ENCODE data around the gene CENPO.

CENPO gene

GRCh38 chr2:24839729-24840128, 46.5 kb downstream of the CENPO start:
- DNase-seq, result no peak

- DNase-seq, result no peak
These were observed 47.1 kb downstream of the CENPO start for GRCh38 chr2:24840164-24840869.

GRCh38 chr2:24840962-24841945, 48.0 kb downstream of the CENPO start:
- DNase-seq, result no peak

GRCh38 chr2:24842081-24843050, 49.1 kb downstream of the CENPO start:
- no peak for DNase-seq

- DNase-seq, result no peak
These were observed 50.2 kb downstream of the CENPO start for GRCh38 chr2:24843330-24843860.

DNA sequence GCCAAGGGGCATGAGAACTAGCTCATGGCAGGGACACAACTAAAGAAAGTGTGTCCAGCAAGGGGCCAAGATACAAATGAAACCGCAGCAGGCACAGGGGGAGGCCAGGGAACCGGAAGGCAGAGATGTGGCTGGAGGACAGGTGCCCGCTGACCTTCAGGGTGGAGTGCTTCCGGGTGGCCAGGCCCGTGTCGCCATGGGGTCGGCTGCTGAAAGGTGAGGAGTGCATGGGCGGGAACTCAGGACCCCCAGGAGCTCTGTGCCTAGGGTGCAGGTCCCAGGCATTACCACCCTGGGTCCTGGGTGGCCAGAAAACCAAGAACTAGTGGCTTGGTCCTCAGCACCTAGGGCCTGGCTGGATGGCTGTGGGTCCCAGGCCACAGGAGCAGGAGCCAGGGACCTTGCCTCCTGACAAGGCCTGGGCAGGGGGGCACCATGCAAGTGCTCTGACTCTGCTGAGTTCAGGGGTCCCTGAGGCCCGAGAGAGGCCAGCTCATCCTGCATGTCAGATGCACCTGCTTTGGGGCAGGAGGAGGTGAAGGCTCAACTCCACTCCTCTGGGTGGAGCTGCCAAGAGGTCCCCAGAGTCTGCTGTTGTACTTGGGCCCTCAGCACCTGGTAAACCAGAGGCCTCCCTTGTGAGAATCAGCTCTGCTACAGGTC, 50.9 kb downstream of the CENPO start:
- no peak for DNase-seq

DNA sequence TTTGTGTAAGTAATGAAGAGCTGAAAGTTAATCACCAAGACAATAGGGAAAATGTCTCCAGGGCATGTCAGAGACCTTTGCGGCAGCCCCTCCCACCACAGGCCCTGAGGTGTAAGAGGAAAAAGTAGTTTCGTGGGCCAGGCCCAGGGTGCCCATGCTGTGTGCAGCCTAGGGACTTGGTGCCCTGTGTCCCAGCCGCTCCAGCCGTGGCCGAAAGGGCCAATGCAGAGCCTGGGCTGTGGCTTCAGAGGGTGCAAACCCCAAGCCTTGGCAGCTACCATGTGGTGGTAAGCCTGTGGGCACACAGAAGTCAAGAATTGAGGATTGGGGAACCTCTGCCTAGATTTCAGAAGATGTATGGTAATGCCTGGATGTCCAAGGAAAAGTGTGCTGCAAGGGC, 52.5 kb downstream of the CENPO start:
- DNase-seq, result no peak

DNA sequence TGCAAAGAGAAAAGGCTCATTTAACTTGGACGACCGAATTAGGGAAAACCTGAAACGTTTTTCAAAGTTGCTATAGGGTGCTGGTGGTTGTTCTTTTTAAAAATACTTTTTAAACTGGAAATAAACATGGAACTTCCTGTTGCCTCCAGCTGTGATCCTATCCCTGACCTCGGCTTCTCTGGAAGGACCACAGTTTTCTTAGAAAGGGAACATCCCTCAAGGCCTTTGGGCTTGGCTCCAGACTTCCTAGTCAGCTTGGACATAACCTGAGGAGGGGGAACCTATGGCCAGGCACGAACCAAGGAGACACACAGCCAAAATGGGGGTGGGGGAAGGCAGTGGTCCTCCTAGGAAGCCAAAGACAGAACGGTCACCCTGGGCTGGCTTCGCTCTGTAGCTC, 57.7 kb downstream of the CENPO start:
- DNase-seq, result no peak

DNA sequence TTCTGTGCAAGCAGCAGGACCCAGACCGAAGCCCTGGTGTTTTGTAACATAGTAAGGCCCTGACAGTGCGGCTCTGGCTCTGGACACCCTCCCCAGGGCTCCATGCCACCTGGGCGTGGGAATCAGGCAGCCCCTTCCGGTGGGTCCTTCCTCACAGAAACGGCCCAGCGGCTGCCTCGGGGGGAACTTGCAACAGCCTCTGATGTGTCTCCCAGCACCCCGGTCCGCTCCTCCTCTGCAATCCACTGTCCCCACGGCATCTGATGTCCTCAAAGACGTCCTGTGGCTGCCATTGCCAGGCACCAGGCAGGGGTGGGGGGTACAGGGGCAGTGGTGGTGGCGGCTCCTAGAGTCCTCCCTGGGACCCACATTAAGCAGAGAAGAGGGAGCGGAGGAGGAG, 58.8 kb downstream of the CENPO start:
- no peak for DNase-seq

DNA sequence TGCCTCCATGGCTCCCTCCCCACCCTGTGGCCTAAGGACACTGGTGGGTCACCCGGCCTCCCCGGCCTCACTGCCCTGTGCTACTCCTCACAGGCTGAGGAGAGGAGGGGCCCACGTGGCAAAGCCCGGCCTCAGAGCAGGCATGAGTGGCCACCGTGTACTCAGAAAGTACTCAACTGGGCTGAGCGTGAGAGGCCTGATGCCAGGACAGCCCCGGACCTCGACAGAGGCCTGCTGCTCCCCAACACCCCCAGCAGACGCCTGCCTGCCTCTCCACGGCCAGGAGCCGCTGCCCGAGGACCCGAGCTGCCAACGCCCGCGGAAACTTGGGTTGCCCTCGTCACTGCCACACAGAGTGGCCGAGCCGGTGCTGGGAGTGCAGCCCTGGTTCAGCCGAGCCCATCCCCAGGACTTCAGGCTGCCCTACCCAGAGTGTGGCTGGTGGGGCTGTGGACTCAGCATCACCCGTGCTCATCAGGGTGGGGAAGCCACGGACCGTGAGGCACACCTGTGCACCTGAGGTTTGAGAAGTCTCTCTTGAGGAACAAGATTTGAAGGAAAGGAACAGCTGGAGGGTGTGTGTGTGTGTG, 59.3 kb downstream of the CENPO start:
- DNase-seq, result no peak

DNA sequence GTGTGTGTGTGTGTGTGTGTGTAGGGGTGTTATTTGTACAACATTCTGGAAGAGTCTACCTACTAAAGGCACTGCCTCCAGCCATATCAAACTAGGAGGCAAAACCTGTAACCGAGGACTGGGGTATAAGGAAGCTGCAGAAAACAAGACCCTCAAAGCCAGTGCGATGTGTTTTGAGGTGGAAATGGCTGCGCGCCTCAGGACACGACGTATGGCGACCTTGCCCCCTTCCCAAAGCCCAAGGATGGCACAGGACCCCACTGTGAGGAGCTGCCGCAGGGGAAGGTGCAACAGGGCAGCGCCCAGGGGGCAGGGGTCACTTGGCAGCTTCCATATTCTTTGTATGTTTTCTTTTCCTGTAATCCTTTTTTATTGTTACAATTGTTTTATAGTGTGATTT, 59.8 kb downstream of the CENPO start:
- no peak for DNase-seq

DNA sequence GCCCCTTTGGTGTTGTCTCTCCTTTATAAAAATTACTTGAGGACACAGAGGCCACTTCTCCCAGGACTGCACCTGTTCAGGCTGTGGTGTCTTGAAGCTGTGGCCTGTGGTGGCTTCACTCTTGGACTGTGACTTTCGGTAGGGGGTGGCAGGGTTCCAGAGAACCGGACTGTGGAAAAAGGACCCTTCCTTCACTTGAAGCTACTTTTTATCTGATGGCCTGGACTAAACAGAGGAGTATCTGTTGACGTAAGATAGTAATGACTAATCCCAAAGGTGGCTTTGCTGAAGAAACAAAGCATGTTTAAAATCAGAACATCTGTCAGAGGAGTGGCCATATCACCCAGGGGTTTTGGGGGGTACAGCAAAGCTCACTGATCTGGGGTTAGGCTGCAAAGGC, 60.8 kb downstream of the CENPO start:
- no peak for DNase-seq

- DNase-seq, result no peak
These were observed 61.9 kb downstream of the CENPO start for GRCh38 chr2:24855022-24855622.

DNA sequence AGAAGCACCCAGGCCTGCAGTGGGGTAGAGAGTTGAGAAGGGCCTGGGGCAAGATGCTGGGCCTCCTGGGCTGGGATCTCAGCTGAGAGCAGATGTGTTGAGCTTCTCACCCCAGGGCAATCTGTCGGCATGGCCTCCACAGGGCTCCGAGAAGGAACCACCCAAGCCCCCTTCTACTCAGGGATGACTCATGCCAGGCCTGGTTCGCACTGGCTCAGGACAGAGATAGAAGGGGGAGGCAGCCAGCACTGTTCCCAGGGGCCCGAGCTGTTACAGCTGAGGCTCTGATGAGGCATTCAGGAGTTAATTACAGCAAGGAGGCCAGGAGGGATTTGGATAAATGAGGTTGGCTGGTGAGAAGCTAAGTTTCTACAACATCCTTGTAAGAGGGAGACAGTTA, 62.5 kb downstream of the CENPO start:
- DNase-seq, result no peak

DNA sequence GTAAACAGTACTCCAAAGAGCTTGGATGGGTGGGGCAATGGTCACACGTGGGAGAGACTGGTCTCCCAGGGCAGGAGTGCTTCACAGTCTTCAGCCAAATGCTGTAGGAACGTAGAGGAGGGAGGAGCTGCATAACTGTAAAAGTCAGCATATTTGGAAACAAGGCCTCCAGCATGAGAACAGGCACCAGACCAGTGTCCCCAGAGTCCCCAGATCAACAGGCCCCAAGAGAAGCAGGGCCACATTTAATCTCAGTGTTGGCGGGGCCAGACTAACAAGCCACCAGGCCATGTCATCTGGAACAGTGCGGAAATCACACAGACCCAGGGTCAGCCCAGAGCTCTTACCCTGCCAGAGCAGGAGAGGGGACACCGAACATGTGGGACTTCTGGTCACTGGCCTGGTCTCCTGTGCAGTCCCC, 63.6 kb downstream of the CENPO start:
- DNase-seq, result no peak

- DNase-seq, result no peak
These were observed 64.5 kb downstream of the CENPO start for GRCh38 chr2:24857746-24858145.

- DNase-seq, result no peak
These were observed 65.8 kb downstream of the CENPO start for GRCh38 chr2:24858996-24859395.

GRCh38 chr2:24859968-24860600, 66.9 kb downstream of the CENPO start:
- DNase-seq, result no peak

DNA sequence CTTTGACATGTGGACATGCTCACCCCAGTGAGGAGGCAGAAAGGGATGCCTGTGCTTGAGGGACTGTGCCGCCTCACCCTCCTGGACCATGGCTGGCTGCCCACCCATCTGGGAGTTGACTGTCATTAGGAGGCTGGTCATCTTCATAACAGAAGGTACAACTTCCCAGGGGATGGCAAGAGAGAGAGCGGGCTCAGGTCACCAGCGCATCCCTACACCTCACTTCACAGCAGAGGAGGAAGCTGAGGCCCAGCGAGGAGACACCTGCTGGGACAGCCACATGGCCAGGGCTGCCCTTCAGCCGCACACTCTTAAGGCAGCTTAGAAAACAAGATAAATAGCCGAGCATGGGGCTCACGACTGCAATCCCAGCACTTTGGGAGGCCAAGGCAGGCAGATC, 67.4 kb downstream of the CENPO start:
- DNase-seq, result no peak

GRCh38 chr2:24861500-24861899, 68.3 kb downstream of the CENPO start:
- no peak for DNase-seq

DNA sequence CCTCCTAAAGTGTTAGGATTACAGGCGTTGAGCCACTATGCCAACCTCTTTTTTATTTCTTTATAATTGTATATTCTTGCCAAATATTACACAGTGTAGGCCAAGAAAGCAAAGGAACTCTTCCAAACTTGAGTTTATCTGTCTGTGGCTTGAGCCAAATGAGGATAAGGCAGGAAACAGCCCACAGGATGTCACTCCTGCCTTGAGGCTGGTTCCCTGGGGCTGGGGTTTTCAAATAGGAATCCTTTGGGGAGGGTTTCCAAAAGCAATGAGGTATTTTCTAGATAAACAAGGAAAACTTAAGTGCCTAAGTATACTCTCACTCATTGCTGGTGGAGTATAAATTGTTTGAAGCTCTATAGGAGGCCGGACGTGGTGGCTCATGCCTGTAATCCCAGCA, 70.4 kb downstream of the CENPO start:
- DNase-seq, result no peak

All from activated naive CD4-positive, alpha-beta T cell (primary cell).